GM12875 (cell line): ENCODE data around the gene RACK1.
A peak's percentile ranks its signal among the peaks of the same experiment; 100 is the strongest.

ENCODE experiments used
- H3K4me3 ChIP-seq: one replicate; pipeline ENCODE4 v1.5.1; 2011; ENCODE audit warnings: low read depth, low read length, control low read depth
- CTCF ChIP-seq: IDR thresholded peaks from 2 replicates; pipeline ENCODE4 v1.5.1; 2011; ENCODE audit warnings: low read depth, mild to moderate bottlenecking, control low read depth, inconsistent platforms, low read length, moderate library complexity, borderline replicate concordance; ENCODE audit not compliant: insufficient read depth

RACK1 gene

GRCh38 chr5:181207214-181207959 is 36.3 kb downstream of the RACK1 start:
- H3K4me3 ChIP-seq: peak overlapping the region; percentile 56
- no peak for TF ChIP-seq CTCF

GRCh38 chr5:181205761-181206649 is 37.7 kb downstream of the RACK1 start:
- TF ChIP-seq CTCF: no peak
- H3K4me3 ChIP-seq: peak overlapping the region; percentile 56

GRCh38 chr5:181204826-181205760 is 38.6 kb downstream of the RACK1 start, which contains the start of gene TRIM7:
Gene TRIM7 (minus strand): TSS chr5:181205196. CDS start chr5:181205110, 86 bp downstream.
- H3K4me3 ChIP-seq: peak within 1 kb of the TSS; percentile 61
- no peak for TF ChIP-seq CTCF

- H3K4me3 ChIP-seq: peak overlapping the region; percentile 61
- TF ChIP-seq CTCF: no peak
Measured at GRCh38 chr5:181204113-181204825, 39.4 kb downstream of the RACK1 start.

GRCh38 chr5:181203777-181204112 is 40.0 kb downstream of the RACK1 start:
- peak overlapping the region; percentile 61 for H3K4me3 ChIP-seq
- no peak for TF ChIP-seq CTCF

- H3K4me3 ChIP-seq: no peak overlapping the region
- TF ChIP-seq CTCF: no peak
Measured at GRCh38 chr5:181203093-181203711, 40.5 kb downstream of the RACK1 start.
